MM.1S (cell line): Measurements from ENCODE around the gene VGLL2.

Experiments used
- EZH2 ChIP-seq: fragments of 300-600 bp; sonication (generic); optimal IDR thresholded peaks from 2 replicates; pipeline ENCODE3; 2017; ENCODE audit warnings: low read depth, mild to moderate bottlenecking, antibody characterized with exemption, low read length, mixed read lengths
- TF ChIP-seq, protein P1 (sequence below): fragments of 300-600 bp; sonication (generic); IDR thresholded peaks from 2 replicates; pipeline ENCODE4 v1.5.1; 2016; ENCODE audit warnings: antibody characterized with exemption, low read length, mixed read lengths

DNA sequence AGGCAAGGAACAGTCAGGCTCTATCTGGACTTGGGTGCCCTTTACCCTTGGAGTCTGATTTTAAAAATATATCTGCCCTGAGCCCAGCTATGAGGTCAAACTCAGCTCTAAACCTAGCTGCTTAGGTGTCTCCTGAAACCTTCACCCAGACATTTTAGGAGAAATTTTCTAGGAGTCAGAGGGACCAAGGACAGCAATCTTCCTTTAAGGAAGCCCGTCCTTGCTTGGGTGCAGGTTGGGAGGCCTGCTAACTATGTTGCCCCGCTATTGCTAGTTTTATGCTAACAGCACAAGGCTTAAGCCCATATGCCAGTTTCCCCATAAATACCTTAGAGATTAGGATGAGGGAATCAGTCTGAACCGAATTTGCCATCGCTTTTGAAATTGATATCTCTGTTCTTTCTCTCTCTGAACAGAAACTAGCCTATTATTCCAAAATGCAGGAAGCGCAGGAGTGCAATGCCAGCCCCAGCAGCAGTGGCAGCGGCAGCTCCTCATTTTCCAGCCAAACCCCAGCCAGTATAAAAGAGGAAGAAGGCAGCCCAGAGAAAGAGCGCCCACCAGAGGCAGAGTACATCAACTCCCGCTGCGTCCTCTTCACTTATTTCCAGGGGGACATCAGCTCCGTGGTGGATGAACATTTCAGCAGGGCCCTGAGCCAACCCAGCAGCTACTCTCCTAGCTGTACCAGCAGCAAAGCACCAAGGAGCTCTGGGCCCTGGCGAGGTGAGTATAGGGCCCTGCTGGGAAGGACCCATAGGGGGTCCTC, 2.6 kb downstream of the VGLL2 start:
- TF ChIP-seq EZH2 = no peak
- TF ChIP-seq, protein P1, sequence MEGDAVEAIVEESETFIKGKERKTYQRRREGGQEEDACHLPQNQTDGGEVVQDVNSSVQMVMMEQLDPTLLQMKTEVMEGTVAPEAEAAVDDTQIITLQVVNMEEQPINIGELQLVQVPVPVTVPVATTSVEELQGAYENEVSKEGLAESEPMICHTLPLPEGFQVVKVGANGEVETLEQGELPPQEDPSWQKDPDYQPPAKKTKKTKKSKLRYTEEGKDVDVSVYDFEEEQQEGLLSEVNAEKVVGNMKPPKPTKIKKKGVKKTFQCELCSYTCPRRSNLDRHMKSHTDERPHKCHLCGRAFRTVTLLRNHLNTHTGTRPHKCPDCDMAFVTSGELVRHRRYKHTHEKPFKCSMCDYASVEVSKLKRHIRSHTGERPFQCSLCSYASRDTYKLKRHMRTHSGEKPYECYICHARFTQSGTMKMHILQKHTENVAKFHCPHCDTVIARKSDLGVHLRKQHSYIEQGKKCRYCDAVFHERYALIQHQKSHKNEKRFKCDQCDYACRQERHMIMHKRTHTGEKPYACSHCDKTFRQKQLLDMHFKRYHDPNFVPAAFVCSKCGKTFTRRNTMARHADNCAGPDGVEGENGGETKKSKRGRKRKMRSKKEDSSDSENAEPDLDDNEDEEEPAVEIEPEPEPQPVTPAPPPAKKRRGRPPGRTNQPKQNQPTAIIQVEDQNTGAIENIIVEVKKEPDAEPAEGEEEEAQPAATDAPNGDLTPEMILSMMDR = no peak
